Measurements from ENCODE around the gene KCNMA1. TPM values are rescaled to one million over a fixed set of nuclear protein-coding genes. Genes with fewer than 3 reads are reported as not detected.

The KCNMA1 gene
- total RNA-seq, 1 donor from 2014 or later: 94.3 TPM

DNA sequence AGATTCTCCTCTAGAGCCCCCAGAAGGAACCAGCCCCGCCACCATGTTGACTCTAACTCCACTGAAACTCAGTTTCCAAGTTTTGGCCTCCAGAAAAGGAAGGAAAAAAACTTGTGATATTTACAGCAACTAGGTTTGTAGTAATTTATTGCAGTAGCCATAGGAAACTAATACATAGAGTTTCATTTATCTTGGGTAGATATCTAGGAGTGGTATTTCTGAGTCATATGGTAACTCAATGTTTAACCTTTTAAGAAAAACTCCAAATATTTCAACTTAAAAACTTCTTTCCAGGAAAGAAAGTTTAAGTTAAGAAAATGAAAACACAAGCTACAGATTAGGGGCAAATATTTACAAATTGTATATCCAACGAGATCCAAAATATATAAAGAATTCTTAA, 576.7 kb downstream of the KCNMA1 start:
- TF ChIP-seq, protein P1, sequence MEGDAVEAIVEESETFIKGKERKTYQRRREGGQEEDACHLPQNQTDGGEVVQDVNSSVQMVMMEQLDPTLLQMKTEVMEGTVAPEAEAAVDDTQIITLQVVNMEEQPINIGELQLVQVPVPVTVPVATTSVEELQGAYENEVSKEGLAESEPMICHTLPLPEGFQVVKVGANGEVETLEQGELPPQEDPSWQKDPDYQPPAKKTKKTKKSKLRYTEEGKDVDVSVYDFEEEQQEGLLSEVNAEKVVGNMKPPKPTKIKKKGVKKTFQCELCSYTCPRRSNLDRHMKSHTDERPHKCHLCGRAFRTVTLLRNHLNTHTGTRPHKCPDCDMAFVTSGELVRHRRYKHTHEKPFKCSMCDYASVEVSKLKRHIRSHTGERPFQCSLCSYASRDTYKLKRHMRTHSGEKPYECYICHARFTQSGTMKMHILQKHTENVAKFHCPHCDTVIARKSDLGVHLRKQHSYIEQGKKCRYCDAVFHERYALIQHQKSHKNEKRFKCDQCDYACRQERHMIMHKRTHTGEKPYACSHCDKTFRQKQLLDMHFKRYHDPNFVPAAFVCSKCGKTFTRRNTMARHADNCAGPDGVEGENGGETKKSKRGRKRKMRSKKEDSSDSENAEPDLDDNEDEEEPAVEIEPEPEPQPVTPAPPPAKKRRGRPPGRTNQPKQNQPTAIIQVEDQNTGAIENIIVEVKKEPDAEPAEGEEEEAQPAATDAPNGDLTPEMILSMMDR (IDR thresholded peaks at IDR 0.05): no peak
- TF ChIP-seq POLR2AphosphoS5 (IDR thresholded peaks at IDR 0.05; ENCODE audit: insufficient read depth in 1 of 2, low read depth in 1 of 2): no peak
- no peak for TF ChIP-seq POLR2A (IDR thresholded peaks at IDR 0.05)
- Histone ChIP-seq H3K36me3 (no peaks in the 10 kb centered on the region), H3K9me3 (no peaks in the 10 kb centered on the region), H3K4me1 (no peaks in the 10 kb centered on the region), H3K27ac (no peak overlapping the region), H3K27me3 (no peaks in the 10 kb centered on the region), H3K4me3 (no peak overlapping the region)
- intact Hi-C loops (cut with DNase I): no loop called here
- DNase-seq (ENCODE audit: extremely low spot score in 2 of 2): no peak

DNA sequence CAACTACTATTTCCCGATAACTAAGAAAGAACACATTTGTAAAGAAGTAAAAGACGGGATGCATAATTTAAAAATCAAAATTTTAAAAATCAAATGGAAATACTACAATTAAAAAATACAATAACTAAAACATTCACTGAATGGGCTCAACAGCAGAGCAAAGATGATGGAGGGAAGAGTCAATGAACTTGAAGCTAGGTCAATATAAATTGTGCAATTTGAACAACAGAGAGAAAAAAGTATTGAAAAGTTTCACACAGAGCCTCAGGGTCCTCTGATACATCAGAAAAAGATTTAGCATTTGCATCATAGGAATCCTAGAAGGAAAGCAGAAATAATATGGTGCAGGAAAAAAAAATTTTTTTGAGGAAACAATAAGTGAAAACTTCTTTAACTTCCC, 581.0 kb downstream of the KCNMA1 start:
- intact Hi-C loops (cut with DNase I): no loop called here
- no peak overlapping the region for H3K4me3 ChIP-seq
- TF ChIP-seq POLR2A (IDR thresholded peaks at IDR 0.05) (no peak), POLR2AphosphoS5 (IDR thresholded peaks at IDR 0.05; ENCODE audit: insufficient read depth in 1 of 2, low read depth in 1 of 2) (no peak)
- TF ChIP-seq, protein P1 (IDR thresholded peaks at IDR 0.05): no peak

DNA sequence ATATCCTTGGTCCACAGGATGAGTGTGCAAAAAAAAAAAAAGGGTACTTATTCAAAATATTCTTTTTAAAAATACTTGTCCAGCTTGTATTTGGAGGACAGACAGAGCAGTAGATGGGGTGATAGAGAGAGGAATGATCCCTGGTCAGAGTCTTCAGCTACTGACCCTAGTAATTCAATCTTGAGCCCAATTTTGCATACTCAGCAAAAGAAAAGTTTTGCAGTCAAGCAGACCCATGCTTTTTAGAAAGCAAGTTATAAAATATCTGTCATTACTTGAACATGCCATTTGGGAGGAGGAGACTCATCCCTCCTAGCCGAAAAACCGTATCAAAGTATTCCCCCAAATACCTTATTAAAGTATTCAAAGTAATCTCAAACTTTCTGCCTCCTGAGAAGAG, 585.0 kb downstream of the KCNMA1 start:
- Histone ChIP-seq H3K27me3 (no peaks in the 10 kb centered on the region), H3K4me1 (no peaks in the 10 kb centered on the region), H3K4me3 (no peak overlapping the region), H3K36me3 (no peaks in the 10 kb centered on the region), H3K27ac (no peak overlapping the region), H3K9me3 (no peaks in the 10 kb centered on the region)
- no peak for DNase-seq (ENCODE audit: extremely low spot score in 2 of 2)
- TF ChIP-seq, protein P1 (IDR thresholded peaks at IDR 0.05): no peak
- TF ChIP-seq POLR2A (IDR thresholded peaks at IDR 0.05): no peak
- intact Hi-C loops (cut with DNase I): no loop called here

More for the DNA sequence above, 581.0 kb downstream of the KCNMA1 start:
- Histone ChIP-seq H3K9me3 (no peaks in the 10 kb centered on the region), H3K4me1 (no peaks in the 10 kb centered on the region), H3K27me3 (no peaks in the 10 kb centered on the region), H3K27ac (no peak overlapping the region), H3K36me3 (no peaks in the 10 kb centered on the region)
- no peak for DNase-seq (ENCODE audit: extremely low spot score in 2 of 2)

DNA sequence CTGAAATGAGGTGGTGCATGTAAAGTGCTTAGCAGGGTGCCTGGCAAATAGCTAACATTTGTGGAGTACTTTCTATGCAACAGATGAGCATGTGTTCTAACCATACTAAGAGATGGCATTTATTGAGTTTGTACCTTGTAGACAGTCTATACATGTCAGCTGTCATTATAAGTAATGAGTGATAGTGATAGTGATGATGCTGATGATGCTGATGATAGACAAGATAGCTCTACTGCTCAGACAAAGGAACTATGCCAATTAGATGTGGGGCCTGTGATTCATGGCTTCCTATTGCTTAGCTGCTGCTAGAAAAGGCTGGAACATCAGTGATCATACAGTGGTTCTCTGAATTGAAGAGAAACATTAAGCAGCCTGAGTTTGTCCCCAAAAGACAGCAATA, 585.8 kb downstream of the KCNMA1 start:
- H3K36me3 ChIP-seq: no peaks in the 10 kb centered on the region
- H3K27me3 ChIP-seq: no peaks in the 10 kb centered on the region
- no peak overlapping the region for H3K27ac ChIP-seq
- no peak for DNase-seq (ENCODE audit: extremely low spot score in 2 of 2)
- intact Hi-C loops (cut with DNase I): no loop called here
- H3K4me1 ChIP-seq: no peaks in the 10 kb centered on the region
- TF ChIP-seq POLR2A (IDR thresholded peaks at IDR 0.05) (no peak), POLR2AphosphoS5 (IDR thresholded peaks at IDR 0.05; ENCODE audit: insufficient read depth in 1 of 2, low read depth in 1 of 2) (no peak)
- TF ChIP-seq, protein P1 (IDR thresholded peaks at IDR 0.05): no peak
- no peaks in the 10 kb centered on the region for H3K9me3 ChIP-seq
- no peak overlapping the region for H3K4me3 ChIP-seq

DNA sequence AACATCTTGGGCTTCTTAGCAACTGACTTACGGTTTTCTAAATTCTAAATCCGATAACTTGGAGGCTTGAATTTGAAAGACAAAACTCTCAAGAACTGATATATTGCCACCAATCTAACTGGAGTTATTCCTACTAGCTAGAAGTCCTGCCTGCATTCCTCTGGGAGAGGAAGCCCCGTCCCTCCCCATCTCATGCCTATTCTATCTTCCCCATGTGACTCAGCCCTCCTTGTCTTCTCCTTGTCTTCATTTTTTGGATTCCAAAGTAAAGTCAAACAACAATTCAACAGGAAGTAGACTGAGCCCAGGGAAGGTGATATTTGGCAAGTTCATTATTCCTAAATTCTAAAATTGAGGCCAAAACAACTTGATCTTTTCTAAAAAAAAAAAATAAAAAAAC, 587.7 kb downstream of the KCNMA1 start:
- Histone ChIP-seq H3K27me3 (no peaks in the 10 kb centered on the region), H3K4me1 (no peaks in the 10 kb centered on the region), H3K36me3 (no peaks in the 10 kb centered on the region), H3K4me3 (no peak overlapping the region), H3K27ac (no peak overlapping the region), H3K9me3 (no peaks in the 10 kb centered on the region)
- DNase-seq (ENCODE audit: extremely low spot score in 2 of 2): no peak
- TF ChIP-seq, protein P1 (IDR thresholded peaks at IDR 0.05): no peak
- TF ChIP-seq POLR2AphosphoS5 (IDR thresholded peaks at IDR 0.05; ENCODE audit: insufficient read depth in 1 of 2, low read depth in 1 of 2): no peak
- no peak for TF ChIP-seq POLR2A (IDR thresholded peaks at IDR 0.05)
- intact Hi-C loops (cut with DNase I): no loop called here

Data from vagina (tissue), 2 donors.